CD4-positive, alpha-beta T cell treated with Interferon alpha-2 for 1 hour (primary cell): ENCODE data around the gene PPP2R3C.
A peak's percentile ranks its signal among the peaks of the same experiment; 100 is the strongest.
"Not testable (repeated sequence)": the region's sequence is repeated elsewhere in the genome, so short reads cannot be mapped to it uniquely, and the experiment has no call there.

Experiments used
- DNase-seq, 2 donors: peaks; one replicate each; pipeline ENCODE4 v3.0.0-alpha.2; 2020 to 2022

PPP2R3C gene

GRCh38 chr14:35123388-35123703 is 1.6 kb upstream of the PPP2R3C start:
- no peak for DNase-seq

DNA sequence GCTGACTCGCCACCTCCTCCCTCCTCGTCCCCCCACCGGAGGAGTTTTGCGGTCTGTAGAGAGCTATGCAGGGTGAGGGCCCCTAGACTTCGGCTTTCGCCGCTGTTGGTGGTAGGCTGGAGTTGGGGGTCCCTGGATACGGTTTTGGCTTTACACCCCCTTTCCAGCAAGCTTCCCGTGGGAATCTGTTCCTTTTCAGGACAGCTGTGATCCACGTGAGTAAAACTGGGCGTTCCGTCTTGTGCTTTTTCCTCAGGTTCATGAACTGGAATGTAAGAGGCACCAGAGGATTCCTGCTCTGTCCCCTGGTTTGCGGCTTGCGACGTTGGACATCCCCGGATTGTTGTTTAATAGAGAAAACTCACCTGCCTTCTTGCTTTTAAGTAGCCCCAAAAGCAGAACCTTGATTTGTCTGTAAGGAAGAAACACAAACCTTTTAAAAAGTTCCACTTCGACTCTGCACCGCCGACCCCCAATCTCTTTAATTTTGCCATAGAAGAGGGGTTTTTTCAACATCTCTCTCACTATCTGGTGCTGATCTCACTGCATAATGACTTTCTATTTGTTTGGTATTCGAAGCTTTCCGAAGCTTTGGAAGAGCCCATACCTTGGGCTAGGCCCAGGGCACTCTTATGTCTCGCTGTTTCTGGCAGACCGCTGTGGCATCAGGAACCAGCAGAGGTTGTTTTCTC is 1.1 kb upstream of the PPP2R3C start:
- DNase-seq: peak in 1 of 2 donors; percentile 32

GRCh38 chr14:35121026-35121886 is 534 bp downstream of the PPP2R3C start:
- DNase-seq: no peak

GRCh38 chr14:35117112-35117511 is 4.7 kb downstream of the PPP2R3C start:
- no peak for DNase-seq

DNA sequence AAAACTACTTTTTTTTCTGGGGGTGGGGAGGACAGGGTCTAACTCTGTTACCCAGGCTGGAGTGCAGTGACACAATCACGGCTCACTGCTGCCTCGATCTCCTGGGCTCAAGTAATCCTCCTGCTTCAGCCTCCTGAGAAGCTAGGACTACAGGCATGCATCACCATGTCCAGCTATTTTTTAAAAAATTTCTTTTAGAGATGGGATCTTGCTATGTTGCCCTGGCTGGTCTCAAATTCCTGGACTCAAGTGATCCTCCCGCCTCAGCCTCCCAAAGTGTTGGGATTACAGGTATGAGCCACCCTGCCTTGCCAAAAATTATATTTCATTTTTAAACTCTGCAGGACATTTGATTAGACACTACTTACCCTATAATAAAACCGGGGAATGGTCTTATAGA is 5.5 kb downstream of the PPP2R3C start:
- DNase-seq: no peak

DNA sequence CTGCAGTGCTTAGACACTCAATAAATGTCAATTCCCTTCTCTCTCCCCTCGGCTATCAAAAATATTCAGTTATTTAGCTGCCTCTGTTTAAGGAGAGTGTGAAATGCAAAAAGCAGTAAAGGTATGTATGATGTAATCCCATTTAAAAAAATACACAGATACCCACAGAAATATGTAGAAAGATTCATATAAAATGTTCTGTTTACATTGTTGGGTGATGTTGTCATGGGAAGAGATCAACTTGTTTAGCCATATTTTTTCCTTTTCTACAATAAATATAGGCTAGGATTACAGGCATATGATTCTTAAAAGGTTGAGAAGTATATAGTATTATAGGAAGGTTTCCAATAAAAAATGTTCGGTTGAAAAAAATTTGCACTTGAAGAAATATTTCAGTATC is 7.8 kb downstream of the PPP2R3C start:
- DNase-seq: no peak

DNA sequence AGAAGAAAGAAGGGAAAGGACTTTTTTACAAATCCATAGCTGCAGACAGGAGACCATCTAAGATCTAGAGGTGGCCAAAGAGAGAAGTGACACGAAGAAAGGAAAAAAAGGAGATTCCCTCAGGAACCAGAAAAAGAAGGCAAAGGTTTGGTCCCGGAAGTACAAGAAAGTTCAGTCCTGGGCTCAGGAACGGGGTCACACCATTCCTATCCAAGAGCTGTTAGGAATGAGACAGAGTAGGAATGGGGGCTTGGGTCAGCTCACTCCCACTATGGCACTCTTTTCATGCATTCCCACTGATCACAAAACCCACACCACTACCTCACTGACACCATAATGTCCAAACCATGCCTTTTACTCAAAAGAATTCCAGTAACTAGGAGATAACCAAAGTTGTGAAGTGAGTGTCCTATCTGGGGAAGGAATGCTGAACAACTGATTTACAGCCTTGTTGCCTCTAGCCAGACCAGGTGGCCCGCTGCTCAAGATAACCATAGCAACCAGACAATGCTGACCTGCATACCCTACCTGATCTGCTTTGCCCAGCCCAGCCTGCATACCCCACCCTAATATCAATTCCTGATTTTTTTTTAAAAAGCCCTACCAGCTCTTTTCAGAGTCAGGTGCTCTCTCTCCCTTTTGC is 8.4 kb downstream of the PPP2R3C start:
- DNase-seq: no peak

GRCh38 chr14:35112641-35113040 is 9.1 kb downstream of the PPP2R3C start:
- no peak for DNase-seq

- no peak for DNase-seq
Measured at GRCh38 chr14:35107866-35108265, 13.9 kb downstream of the PPP2R3C start.

DNA sequence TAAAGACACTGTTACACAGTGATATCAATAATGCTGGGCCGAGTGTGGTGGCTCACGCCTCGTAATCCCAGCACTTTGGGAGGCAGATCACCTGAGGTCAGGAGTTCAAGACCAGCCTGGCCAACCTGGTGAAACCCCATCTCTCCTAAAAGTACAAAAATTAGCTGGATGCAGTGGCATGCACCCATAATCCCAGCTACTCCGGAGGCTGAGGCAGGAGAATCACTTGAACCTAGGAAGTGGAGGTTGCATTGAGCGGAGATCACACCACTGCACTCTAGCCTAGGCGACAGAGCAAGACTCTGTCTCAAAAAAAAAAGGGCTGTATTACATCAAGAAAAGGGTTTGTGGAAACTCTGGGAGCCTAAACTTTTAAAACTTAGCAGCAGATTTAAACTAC is 27.1 kb downstream of the PPP2R3C start:
- DNase-seq: not testable (repeated sequence)

- DNase-seq: no peak
Measured at GRCh38 chr14:35088514-35088913, 33.3 kb downstream of the PPP2R3C start.

DNA sequence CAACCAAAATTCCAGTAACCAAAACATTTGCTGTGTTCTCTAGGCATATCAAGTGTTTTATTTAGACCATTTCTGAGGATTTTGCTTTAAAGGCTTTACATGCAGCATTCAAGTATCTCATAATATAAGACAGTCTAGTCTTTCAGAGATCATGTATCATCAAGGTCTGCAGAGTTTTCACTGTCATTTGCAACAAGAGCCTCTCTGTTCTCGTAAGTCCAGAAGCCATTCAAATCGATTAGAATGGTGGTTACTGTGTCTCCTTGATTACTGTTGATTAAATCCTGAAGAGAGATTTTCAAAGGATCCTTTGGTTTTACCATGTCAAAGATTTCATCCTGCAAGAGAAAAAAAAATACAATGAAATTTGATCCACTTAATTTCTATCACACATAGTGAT is 36.3 kb downstream of the PPP2R3C start:
- DNase-seq: no peak

- no peak for DNase-seq
Measured at GRCh38 chr14:35083530-35084150, 38.1 kb downstream of the PPP2R3C start.

DNA sequence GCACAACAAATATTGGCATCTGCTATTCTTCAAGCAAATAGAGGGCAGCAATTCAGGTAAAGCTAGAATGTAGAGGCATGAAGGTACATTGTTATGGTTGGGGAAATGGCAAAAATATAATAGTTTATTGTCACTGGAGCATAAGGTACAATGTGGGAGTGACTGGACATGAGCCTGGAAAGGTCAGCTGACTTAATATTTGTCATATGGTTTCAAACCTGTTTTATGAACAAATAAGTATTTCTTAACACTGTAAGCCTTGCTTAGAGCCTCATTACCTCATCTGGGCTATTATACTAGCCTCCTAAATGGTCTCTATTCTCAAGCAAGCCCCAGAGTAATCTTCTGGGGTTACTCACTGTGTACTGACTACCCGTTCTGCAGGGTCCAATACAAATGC is 42.0 kb downstream of the PPP2R3C start:
- DNase-seq: no peak

DNA sequence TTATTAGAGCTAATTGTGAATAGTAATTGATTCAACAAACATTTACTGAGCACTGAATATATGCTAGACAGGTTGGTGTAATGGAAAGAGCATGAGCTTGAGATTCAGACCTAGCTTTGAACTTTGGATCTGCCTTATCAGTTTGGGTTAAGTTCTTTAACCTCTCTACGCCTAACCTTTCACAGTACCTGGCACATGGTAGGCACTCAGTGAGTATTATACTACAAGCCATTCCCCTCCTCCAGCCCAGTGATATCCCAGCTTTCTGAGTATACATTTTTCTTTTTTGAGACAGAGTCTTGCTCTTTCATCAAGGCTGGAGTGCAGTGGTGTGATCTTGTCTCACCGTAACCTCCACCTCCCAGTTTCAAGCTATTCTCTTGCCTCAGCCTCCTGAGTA is 43.7 kb downstream of the PPP2R3C start:
- no peak for DNase-seq

DNA sequence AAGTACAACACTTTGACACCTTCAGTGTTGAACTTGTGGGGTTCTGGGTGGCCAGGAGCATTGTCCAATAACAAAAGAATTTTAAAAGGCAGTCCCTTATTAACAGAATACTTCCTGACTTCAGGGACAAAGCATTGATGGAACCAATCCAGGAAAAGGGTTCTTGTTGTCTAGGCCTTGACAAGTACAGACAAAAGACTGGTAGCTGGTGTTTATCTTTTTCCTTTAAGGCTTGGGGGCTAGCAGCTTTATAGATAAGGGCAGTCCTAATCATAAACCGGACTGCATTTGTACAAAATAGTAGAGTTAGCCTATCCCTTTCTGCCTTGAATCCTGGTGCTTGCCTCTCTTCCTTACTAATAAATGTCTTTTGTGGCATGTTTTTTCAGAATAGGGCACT is 48.3 kb downstream of the PPP2R3C start:
- DNase-seq: no peak

GRCh38 chr14:35072226-35072625 is 49.6 kb downstream of the PPP2R3C start:
- no peak for DNase-seq

- no peak for DNase-seq
Measured at GRCh38 chr14:35068238-35069012, 53.4 kb downstream of the PPP2R3C start.

DNA sequence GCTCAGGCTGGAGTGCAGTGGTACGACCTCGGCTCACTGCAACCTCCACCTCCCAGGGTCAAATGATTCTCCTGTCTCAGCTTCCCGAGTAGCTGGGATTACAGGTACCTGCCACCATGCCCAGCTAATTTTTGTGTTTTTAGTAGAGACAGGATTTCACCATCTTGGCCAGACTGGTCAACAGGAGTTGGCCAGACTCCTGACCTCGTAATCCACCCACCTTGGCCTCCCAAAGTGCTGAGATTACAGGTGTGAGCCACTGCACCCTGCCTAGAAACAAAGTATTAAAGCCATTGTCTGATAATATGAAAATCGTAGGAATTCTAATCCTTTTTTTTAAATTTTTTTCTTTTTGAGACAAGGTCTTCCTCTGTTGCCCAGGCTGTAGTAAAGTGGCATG is 56.1 kb downstream of the PPP2R3C start:
- DNase-seq: not testable (repeated sequence)

DNA sequence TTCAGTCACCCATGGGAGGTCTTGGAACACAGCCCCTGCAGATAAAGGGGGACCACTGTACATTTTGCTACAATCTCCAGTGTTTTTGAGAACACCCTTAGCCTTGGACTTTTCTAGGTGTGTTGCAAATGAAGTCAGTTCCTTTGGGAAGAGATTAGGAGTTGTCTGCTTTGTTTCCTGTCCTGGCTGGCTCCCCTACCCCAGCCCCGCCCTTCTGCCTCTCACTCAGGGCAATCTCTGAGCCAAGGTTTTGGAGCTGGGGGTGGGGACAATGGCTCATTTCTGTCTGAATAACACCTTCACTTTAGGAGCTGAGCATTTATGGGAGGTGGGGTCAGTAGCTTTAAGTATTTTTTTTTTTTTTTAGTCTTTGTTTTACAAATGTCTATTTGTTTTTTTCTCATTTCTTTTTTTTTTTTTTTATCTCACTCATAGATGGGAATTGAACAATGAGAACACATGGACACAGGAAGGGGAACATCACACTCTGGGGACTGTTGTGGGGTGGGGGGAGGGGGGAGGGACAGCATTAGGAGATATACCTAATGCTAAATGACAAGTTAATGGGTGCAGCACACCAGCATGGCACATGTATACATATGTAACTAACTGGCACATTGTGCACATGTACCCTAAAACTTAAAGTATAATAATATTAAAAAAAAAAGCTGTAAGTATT is 60.5 kb downstream of the PPP2R3C start:
- DNase-seq: not testable (repeated sequence)

GRCh38 chr14:35052637-35053036 is 69.2 kb downstream of the PPP2R3C start:
- no peak for DNase-seq

DNA sequence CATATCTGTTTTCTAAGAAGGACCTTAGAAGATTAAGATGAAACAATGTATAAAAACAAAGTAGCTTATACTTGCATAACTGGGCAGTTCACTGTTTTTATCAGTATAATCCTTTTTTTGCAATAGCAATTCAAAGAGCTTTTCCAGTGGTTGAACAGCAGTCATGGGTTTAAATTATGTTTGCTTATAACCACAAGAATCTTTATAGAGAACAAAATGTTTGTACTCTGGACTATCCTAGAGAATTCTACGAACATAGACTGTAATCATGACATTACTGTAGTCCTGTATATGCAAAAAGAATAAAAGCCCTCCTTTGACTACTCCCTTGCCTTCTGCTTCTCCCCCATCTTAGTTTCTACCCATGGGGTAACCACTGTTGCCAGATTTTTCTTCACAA is 70.0 kb downstream of the PPP2R3C start:
- no peak for DNase-seq
